Measurements from ENCODE around the gene HOXB6.

Gene HOXB6

DNA sequence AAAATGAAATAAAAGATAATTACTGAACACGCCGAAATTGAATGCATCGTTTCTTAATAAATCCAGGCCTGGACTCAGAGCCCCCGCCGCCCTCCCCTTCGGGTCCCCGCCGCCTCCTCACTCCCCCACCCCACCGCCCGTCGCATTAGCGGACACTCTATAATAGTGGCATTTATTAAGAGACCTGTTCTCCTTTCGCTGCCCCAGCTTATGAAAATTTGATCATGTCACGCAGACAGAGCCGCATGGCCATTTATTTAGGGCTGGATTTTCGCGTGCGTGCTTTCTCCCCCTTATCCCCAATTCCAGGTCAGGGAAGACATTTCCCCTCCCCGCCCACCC, 53.6 kb downstream of the HOXB6 start:
- DNase-seq: no peak

DNA sequence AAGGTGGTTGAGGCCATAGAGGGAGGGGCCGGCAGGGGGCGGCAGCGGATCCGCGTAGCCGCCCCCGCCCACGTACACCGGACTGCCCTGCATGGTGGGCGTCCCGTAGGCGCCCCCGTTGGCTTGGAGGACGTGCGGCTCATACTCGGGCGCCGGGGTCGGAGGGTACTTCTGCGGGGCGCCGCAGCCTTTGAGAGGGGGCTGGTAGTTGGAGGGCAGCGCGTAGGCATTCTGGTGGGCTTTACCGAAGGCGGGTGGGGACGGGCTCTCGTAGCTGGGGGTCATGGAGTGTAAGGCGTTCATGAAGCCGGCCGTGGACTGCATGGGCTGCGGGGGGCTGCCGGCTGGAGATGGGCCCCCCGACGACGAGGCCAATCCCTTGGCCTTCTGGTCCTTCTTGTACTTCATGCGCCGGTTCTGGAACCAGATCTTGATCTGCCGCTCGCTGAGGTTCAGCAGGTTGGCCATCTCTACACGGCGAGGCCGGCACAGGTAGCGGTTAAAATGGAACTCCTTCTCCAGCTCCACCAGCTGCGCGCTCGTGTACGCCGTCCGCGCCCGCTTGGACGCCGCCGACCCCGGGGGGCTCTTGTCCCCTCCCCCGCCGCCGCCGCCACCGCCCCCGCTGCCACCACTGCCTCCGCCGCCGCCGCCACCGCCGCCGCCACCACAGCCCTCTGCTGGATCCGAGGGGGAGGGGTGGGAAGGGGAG, 54.1 kb downstream of the HOXB6 start:
- DNase-seq: no peak

DNA sequence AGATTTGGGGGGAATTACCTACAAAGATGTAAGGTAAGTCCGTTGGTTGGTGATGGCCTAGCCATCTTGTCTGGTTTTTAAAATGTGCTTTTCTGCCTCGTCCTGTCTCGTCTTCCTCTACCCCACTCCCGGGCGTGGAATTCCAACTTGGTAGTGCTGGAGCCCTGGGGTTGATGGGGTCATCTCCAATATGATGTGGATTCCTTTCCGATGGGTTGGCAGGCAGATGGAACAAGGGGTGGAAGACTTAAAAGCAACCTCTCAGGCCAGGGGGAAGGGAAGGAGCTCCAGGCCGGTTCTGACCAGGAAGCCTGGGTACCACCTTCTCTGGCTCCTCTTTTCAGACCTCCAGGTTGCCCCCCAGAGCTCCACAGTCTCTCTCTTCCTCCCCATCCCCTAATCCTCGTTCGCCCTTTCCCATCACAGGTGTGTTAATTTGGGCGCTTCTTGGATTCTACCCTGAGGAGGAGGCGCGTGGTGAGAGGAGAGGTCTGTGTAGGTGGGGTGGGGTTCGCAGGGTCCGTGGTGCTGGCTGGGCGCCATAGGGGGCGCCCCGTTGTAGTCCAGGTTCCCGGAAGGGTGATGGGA, 54.8 kb downstream of the HOXB6 start:
- no peak for DNase-seq

- DNase-seq: no peak
These were observed 55.5 kb downstream of the HOXB6 start for GRCh38 chr17:48549281-48549630.

- no peak for DNase-seq
These were observed 56.1 kb downstream of the HOXB6 start for GRCh38 chr17:48548523-48549280.

DNA sequence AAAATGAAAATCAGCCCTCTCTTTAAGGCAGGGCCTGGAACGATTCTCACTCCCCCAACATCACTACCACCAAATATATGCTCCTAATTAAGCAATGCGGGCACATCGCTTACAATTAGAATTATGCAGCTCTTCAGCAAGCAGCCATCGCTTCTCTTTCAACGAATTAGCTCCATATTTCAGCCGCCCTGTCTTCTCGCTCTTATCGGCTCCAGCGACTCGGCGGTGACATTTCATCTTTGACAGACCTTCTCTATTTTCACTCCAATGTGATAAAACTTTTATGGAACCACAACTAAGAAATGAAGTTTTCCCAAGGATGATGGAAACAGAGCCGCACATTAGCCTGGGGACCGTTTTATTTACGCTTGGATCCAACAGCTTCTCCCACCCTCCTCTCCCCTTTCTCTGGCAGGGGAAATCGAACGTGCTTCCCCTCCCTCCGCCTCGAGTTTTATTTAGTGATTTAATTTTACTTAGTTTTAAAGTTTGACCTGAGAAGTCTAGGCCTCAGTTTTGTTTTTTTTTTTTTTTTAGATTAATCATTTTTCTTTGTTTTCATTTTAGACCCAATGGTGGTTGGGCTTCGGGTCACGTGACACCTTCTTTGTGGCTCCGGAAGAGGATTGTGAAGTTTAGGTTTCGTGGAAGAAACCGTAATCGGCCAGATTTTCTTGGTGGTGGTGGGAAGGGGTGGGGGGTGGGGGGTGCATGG, 56.8 kb downstream of the HOXB6 start:
- DNase-seq: no peak

DNA sequence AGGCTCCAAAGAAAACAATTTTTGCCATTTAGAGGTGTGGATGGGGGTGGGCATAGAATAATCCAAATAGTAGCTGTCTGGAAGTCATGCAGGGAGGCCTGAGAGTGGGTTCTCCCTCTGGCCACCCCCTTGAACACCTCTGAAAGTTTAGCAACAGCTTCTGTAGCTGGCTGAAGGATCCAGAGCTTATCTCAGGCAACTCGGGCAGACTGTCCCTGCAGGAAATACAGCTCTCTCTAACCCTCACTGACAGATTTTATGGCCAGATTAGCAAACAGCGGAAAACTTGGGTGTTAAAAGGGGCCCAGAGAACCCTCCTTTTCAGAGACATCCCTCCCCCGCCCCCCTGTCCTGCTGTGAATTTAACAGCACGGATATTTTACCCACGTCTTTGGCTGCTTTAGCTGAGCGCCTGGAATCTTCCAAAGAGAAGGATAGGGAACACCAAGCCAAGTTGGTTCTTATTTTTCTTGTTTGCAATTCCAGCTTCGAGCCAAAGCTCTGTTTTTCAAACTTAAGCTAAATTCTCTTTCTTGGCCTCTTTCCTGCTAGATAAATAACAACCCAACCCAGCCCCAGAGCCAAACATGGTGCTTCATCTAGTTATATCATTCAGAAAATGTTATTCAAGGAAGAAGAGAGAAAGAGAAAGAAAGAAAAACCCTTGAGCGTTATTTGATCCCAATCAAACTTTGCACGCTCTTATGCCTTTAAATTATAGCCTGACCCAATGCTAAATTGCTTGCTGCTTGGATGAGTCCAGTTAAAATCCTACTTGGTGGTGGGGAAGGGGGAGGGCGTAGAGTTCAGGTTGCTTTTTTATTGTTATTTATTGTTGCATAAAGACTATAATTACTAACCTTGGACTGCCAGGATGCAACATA, 57.6 kb downstream of the HOXB6 start:
- no peak for DNase-seq

- no peak for DNase-seq
These were observed 58.5 kb downstream of the HOXB6 start for GRCh38 chr17:48546137-48546923.

Measured in NCI-H1436 treated with DMSO at 0.1 percent for 48 hours (cell line).